Measurements from ENCODE around the gene PSMA3. TPM values are rescaled to one million over a fixed set of nuclear protein-coding genes. Genes with fewer than 3 reads are reported as not detected.
"Not testable (repeated sequence)": the region's sequence is repeated elsewhere in the genome, so short reads cannot be mapped to it uniquely, and the experiment has no call there.

Gene PSMA3
- total and polyA plus RNA-seq, 2 of the 8 experiments (the other 6 are each of a cell fraction or from before 2014, with no cell fraction given), result 285 to 507 TPM

DNA sequence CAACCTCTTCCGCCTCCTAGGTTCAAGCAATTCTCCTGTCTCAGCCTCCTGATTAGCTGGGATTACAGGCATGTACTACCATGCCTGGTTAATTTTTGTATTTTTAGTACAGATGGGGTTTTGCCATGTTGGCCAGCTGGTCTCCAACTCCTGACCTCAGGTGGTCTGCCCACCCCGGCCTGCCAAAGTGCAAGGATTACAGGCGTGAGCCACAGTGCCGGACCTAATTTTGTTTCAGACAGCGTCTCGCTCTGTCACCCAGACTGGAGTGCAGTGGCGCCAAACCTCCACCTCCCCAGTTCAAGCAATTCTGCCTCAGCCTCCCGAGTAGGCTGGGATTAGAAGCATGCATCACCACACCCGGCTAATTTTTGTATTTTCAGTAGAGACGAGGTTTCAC is 17.4 kb downstream of the PSMA3 start:
- H3K14ac ChIP-seq (ENCODE audit: insufficient read length); H3K4me3 ChIP-seq (ENCODE audit: extremely low read depth in 1 of 4, insufficient read depth in 2 of 4, low read depth in 3 of 4, low read length in 4 of 4); H3K9ac ChIP-seq (replicated peaks in 1 of 4; ENCODE audit: extremely low read depth in 1 of 4, low read depth in 3 of 4, low read length in 3 of 4); H3K79me2 ChIP-seq (ENCODE audit: control insufficient read depth in 1 of 2, insufficient read depth in 2 of 2, low read length in 2 of 2); H3K4ac ChIP-seq (replicated peaks; ENCODE audit: insufficient read length, low read depth, low read length); DNase-seq (ENCODE audit: low read depth in 1 of 2, low spot score in 2 of 2); H3K56ac ChIP-seq (replicated peaks; ENCODE audit: insufficient read length, low read depth, low read length); H3K23ac ChIP-seq (ENCODE audit: insufficient read length); H3K4me2 ChIP-seq (ENCODE audit: insufficient read depth in 1 of 2, low read depth in 2 of 2, low read length in 2 of 2); FAIRE-seq; H4K91ac ChIP-seq (replicated peaks; ENCODE audit: insufficient read length, low read length); H3K23me2 ChIP-seq (ENCODE audit: low read depth, low read length); H2AFZ ChIP-seq (ENCODE audit: low read length); H2BK120ac ChIP-seq (replicated peaks; ENCODE audit: low read depth, low read length); H3K4me1 ChIP-seq (replicated peaks in 1 of 4; ENCODE audit: control insufficient read depth in 3 of 4, insufficient read depth in 4 of 4, low read length in 3 of 4); H3K79me1 ChIP-seq (ENCODE audit: low read depth, low read length); H4K8ac ChIP-seq (ENCODE audit: extremely low read depth, insufficient read depth, low read length); H3K18ac ChIP-seq (ENCODE audit: extremely low read depth, low read length); H2BK5ac ChIP-seq (ENCODE audit: low read depth, low read length); H4K5ac ChIP-seq (ENCODE audit: insufficient read length, low read depth, low read length); H3K9me3 ChIP-seq (ENCODE audit: insufficient read depth in 2 of 2, low read depth in 1 of 2, low read length in 1 of 2); H2BK20ac ChIP-seq (ENCODE audit: low read length); H2BK12ac ChIP-seq (ENCODE audit: low read depth, low read length); H3K27ac ChIP-seq (ENCODE audit: low read depth, low read length); H2AK5ac ChIP-seq (ENCODE audit: low read depth, low read length); H4K20me1 ChIP-seq (replicated peaks in 1 of 2; ENCODE audit: control insufficient read depth in 1 of 2, insufficient read depth in 2 of 2, low read length in 2 of 2); H2BK15ac ChIP-seq (ENCODE audit: low read length); H3K27me3 ChIP-seq (replicated peaks in 1 of 4; ENCODE audit: control insufficient read depth in 3 of 4, extremely low read depth in 1 of 4, insufficient read depth in 3 of 4, low read length in 3 of 4): not testable (repeated sequence)
- ChIA-PET POLR2A (ENCODE audit: partially characterized antibody) (interaction anchor here (1.9 to 4.7 kb wide), 4 partner anchors 9 to 36 kb away, joined by 7 to 25 read pairs (median 10); partner anchors contain the start of genes ARID4A and PSMA3), CTCF (ENCODE audit: partially characterized antibody) (interaction anchor here (1.2 to 1.6 kb wide), 2 partner anchors 10 to 13 kb away, joined by 3 to 5 read pairs; no protein-coding TSS in a partner anchor)
- peaks cover 20 to 93% (median 64%) of the 10 kb centered on the region in 4 experiments for H3K36me3 ChIP-seq (ENCODE audit: control insufficient read depth in 2 of 4, insufficient read depth in 4 of 4, low read length in 3 of 4)
- 95% methylated on average over 10 of the region's 10 CpGs; no CpG with 5 or more reads in 1 of the 2 experiments for WGBS, 2 experiments (ENCODE audit: extremely low coverage in 1 of 2, insufficient coverage in 1 of 2, insufficient read length in 1 of 2, insufficient replicate concordance in 2 of 2, low coverage in 1 of 2, low lambda C conversion rate in 2 of 2, missing lambda C conversion rate in 1 of 2)
